Activated CD4-positive, alpha-beta T cell treated with anti-CD3 and anti-CD28 coated beads for 36 hours (primary cell): Measurements from ENCODE around the gene RBM20. TPM values are rescaled to one million over a fixed set of nuclear protein-coding genes. Genes with fewer than 3 reads are reported as not detected.
A peak's percentile ranks its signal among the peaks of the same experiment; 100 is the strongest.

ENCODE experiments used
- ATAC-seq: fragments of 200-7000 bp; cut with Tn5 transposase; one replicate; pipeline ENCODE4 v1.10.0; 2021; ENCODE audit warnings: mild to moderate bottlenecking, moderate library complexity
- CTCF ChIA-PET: fragments of 350-600 bp; sonication (Branson Sonifier 250); formaldehyde crosslinking; loops from one replicate; lab custom pipeline; 2021; ENCODE audit warnings: antibody characterized with exemption; lab: Charles Lee
- POLR2A ChIA-PET: fragments of 350-600 bp; sonication (Branson Sonifier 250); formaldehyde crosslinking; loops from one replicate; lab custom pipeline; 2021; ENCODE audit warnings: antibody characterized with exemption, inconsistent platforms; lab: Charles Lee
- DNase-seq: peaks from one replicate; pipeline ENCODE4 v3.0.0-alpha.2; 2020
- H3K27ac Mint-ChIP-seq: one replicate; pipeline ENCODE4 v1.8.0; 2021; ENCODE audit warnings: mixed read lengths
- H3K27me3 Mint-ChIP-seq: one replicate; pipeline ENCODE4 v1.8.0; 2021; ENCODE audit warnings: mixed read lengths
- H3K36me3 Mint-ChIP-seq: one replicate; pipeline ENCODE4 v1.8.0; 2021; ENCODE audit warnings: low read depth, mixed read lengths
- H3K4me1 Mint-ChIP-seq: one replicate; pipeline ENCODE4 v1.8.0; 2021; ENCODE audit warnings: mixed read lengths
- H3K4me3 Mint-ChIP-seq: one replicate; pipeline ENCODE4 v1.8.0; 2021; ENCODE audit warnings: mild to moderate bottlenecking, moderate library complexity, mixed read lengths
- H3K9me3 Mint-ChIP-seq: one replicate; pipeline ENCODE4 v1.8.0; 2021; ENCODE audit warnings: low read depth, mixed read lengths
- intact Hi-C, 2 experiments: fragments of 100-400 bp; cut with DNase I in 1 of 2; cut with micrococcal nuclease in 1 of 2; formaldehyde crosslinking; loops; one replicate each; pipeline versions ENCODE4 v1.14.2 to v1.15.1; 2022 to 2024; cut with DNase I, micrococcal nuclease
- total RNA-seq, 2 experiments: library from RNA; stranded (reverse); gene quantifications; one replicate each; pipeline ENCODE4 v1.2.3, GENCODE V29; 2021

The RBM20 gene
- total RNA-seq, 2 experiments from 2014 or later: 0.05 to 0.40 TPM

- H3K27ac Mint-ChIP-seq: peak overlapping the region; percentile 78
- H3K9me3 Mint-ChIP-seq: no peaks in the 10 kb centered on the region
- peak overlapping the region; percentile 46 for H3K4me3 Mint-ChIP-seq
- H3K27me3 Mint-ChIP-seq: no peaks in the 10 kb centered on the region
- ChIA-PET CTCF (interaction anchor here (0.5 to 3.5 kb wide), 7 partner anchors 10 to 557 kb away, joined by 3 to 20 read pairs (median 3); no protein-coding TSS in a partner anchor), POLR2A (no interaction called here)
- intact Hi-C loops: loop anchor here in 1 of 2 experiments (10.0 kb wide), 1 partner anchor 579 kb away; the partner anchor contains the start of gene SMNDC1
- H3K36me3 Mint-ChIP-seq: peaks cover 49% of the 10 kb centered on the region
- DNase-seq (no peak), ATAC-seq (peak; percentile 55)
- peaks cover 65% of the 10 kb centered on the region for H3K4me1 Mint-ChIP-seq
These were observed 239.8 kb downstream of the RBM20 start for GRCh38 chr10:110883924-110884323.

GRCh38 chr10:110885932-110886674 lies 242.0 kb downstream of the RBM20 start:
- Mint-ChIP-seq H3K27ac (peak overlapping the region; percentile 69), H3K27me3 (no peaks in the 10 kb centered on the region), H3K9me3 (no peaks in the 10 kb centered on the region), H3K4me3 (no peak overlapping the region), H3K36me3 (peaks cover 50% of the 10 kb centered on the region), H3K4me1 (peaks cover 54% of the 10 kb centered on the region)
- ATAC-seq: peak; percentile 13
- DNase-seq: no peak
- CTCF ChIA-PET: interaction anchor here (1.0 to 1.9 kb wide), 7 partner anchors 9 to 214 kb away, joined by 3 to 14 read pairs (median 3); no protein-coding TSS in a partner anchor
- POLR2A ChIA-PET: no interaction called here
- intact Hi-C loops: loop anchor here in 1 of 2 experiments (10.0 kb wide), 1 partner anchor 581 kb away; the partner anchor contains the start of gene SMNDC1

- CTCF ChIA-PET: interaction anchor here (0.9 to 1.9 kb wide), 8 partner anchors 9 to 215 kb away, joined by 3 to 14 read pairs (median 3); no protein-coding TSS in a partner anchor
- H3K27ac Mint-ChIP-seq: no peak overlapping the region
- ATAC-seq (no peak), DNase-seq (no peak)
- no peaks in the 10 kb centered on the region for H3K27me3 Mint-ChIP-seq
- intact Hi-C loops: loop anchor here in 1 of 2 experiments (10.0 kb wide), 1 partner anchor 583 kb away; the partner anchor contains the start of gene SMNDC1
- POLR2A ChIA-PET: interaction anchor here (1.3 kb wide), 1 partner anchor 19 kb away, joined by 3 read pairs; no protein-coding TSS in a partner anchor
- H3K4me3 Mint-ChIP-seq: no peak overlapping the region
- H3K36me3 Mint-ChIP-seq: peaks cover 48% of the 10 kb centered on the region
- no peaks in the 10 kb centered on the region for H3K9me3 Mint-ChIP-seq
- peaks cover 45% of the 10 kb centered on the region for H3K4me1 Mint-ChIP-seq
These were observed 243.4 kb downstream of the RBM20 start for GRCh38 chr10:110887560-110887959.

Other genes with a start within 250 kb of the RBM20 start
- gene DUSP5, start 146.4 kb upstream of the RBM20 start, total RNA-seq: 10 to 100 TPM; 60.9 to 70.7 TPM
- gene SMC3, start 76.6 kb upstream of the RBM20 start, total RNA-seq: 10 to 100 TPM; 76.8 to 83.5 TPM
- 100 to 1,000 TPM in 1 of 2 experiments, 10 to 100 TPM in 1; 69.8 to 125 TPM for gene PDCD4, start 227.6 kb downstream of the RBM20 start, total RNA-seq